Liver (tissue), 9 donors: ENCODE results near the gene IDE. TPM values are rescaled to one million over a fixed set of nuclear protein-coding genes. Genes with fewer than 3 reads are reported as not detected.

Experiments used
- DNase-seq: peaks from one replicate; pipeline ENCODE4 v3.0.0-alpha.2; 2017; ENCODE audit warnings: low spot score
- H3K27ac ChIP-seq, 2 donors: one replicate each; pipeline ENCODE4 v1.7.0; 2013; ENCODE audit warnings: inconsistent platforms in 2 of 2, low read length in 2 of 2, control low read depth in 1 of 2, low read depth in 1 of 2, mild to moderate bottlenecking in 1 of 2
- H3K27me3 ChIP-seq, 4 donors: one replicate each; pipeline versions ENCODE4 v1.6.1 to v1.7.0; 2013; ENCODE audit warnings: low read length in 3 of 4, inconsistent platforms in 1 of 4, mild to moderate bottlenecking in 1 of 4, moderate library complexity in 1 of 4; ENCODE audit not compliant: control insufficient read depth in 4 of 4, insufficient read depth in 4 of 4
- H3K36me3 ChIP-seq, 4 donors: one replicate each; pipeline versions ENCODE4 v1.6.1 to v1.7.0; 2013; ENCODE audit warnings: low read length in 3 of 4, mild to moderate bottlenecking in 3 of 4, low read depth in 1 of 4, moderate library complexity in 1 of 4; ENCODE audit not compliant: control insufficient read depth in 4 of 4, insufficient read depth in 3 of 4
- H3K4me1 ChIP-seq, 4 donors: one replicate each; pipeline versions ENCODE4 v1.6.1 to v1.7.0; 2013; ENCODE audit warnings: low read length in 3 of 4, mild to moderate bottlenecking in 3 of 4, moderate library complexity in 1 of 4; ENCODE audit not compliant: control insufficient read depth in 4 of 4, insufficient read depth in 4 of 4
- H3K4me3 ChIP-seq, 3 donors: one replicate each; pipeline versions ENCODE4 v1.6.1 to v1.7.0; 2013; ENCODE audit warnings: low read length in 3 of 3, control low read depth in 1 of 3, low read depth in 1 of 3, mild to moderate bottlenecking in 1 of 3
- H3K9ac ChIP-seq, 2 donors: one replicate each; pipeline ENCODE4 v1.7.0; 2013; ENCODE audit warnings: low read length in 2 of 2, mild to moderate bottlenecking in 2 of 2, moderate library complexity in 2 of 2, control low read depth in 1 of 2, low read depth in 1 of 2
- H3K9me3 ChIP-seq, 4 donors: one replicate each; pipeline versions ENCODE4 v1.6.1 to v1.7.0; 2013; ENCODE audit warnings: low read length in 3 of 4; ENCODE audit not compliant: control insufficient read depth in 4 of 4
- FOXA1 ChIP-seq: IDR thresholded peaks from 2 replicates; pipeline ENCODE4 v1.6.1; 2016; ENCODE audit warnings: antibody characterized with exemption
- GABPA ChIP-seq, 2 donors: IDR thresholded peaks in 1 of 2; conservative IDR thresholded peaks in 1 of 2; 2 replicates each; pipeline ENCODE4 v1.6.1; 2016; ENCODE audit warnings: antibody characterized with exemption in 2 of 2, mild to moderate bottlenecking in 1 of 2, moderate library complexity in 1 of 2
- HNF4A ChIP-seq, 2 donors: conservative IDR thresholded peaks; 2 replicates each; pipeline ENCODE4 v1.6.1; 2016; ENCODE audit warnings: antibody characterized with exemption in 2 of 2, mild to moderate bottlenecking in 2 of 2
- HNF4G ChIP-seq: IDR thresholded peaks from 2 replicates; pipeline ENCODE4 v1.6.1; 2016; ENCODE audit warnings: antibody characterized with exemption
- JUND ChIP-seq, 2 donors: IDR thresholded peaks; 2 replicates each; pipeline ENCODE4 v1.6.1; 2016; ENCODE audit warnings: antibody characterized with exemption in 2 of 2
- RAD21 ChIP-seq, 2 donors: IDR thresholded peaks; 2 replicates each; pipeline ENCODE4 v1.6.1; 2016; ENCODE audit warnings: antibody characterized with exemption in 2 of 2, mild to moderate bottlenecking in 2 of 2
- SP1 ChIP-seq: IDR thresholded peaks from 2 replicates; pipeline ENCODE4 v1.6.1; 2018; ENCODE audit warnings: antibody characterized with exemption, mild to moderate bottlenecking
- YY1 ChIP-seq: IDR thresholded peaks from 2 replicates; pipeline ENCODE4 v1.6.1; 2016; ENCODE audit warnings: antibody characterized with exemption, mild to moderate bottlenecking
- WGBS: extraction: QIAGEN DNeasy Blood & Tissue Kit; methylation state at CpG from one replicate; pipeline ENCODE4 v1.1.7; 2013; 5-methylcytosine and 5-hydroxymethylcytosine counted together
- polyA plus RNA-seq, 2 donors: library from polyadenylated mRNA; stranded (reverse) in 1 of 2; unstranded in 1 of 2; fragments of 200-250 nt in 1 of 2; fragments of >200 nt in 1 of 2; fragmentation: Nextera tagmentation in 1 of 2; extraction: Ambion mirVana in 1 of 2; gene quantifications; one replicate each; pipeline versions ENCODE4 v1.2.1 to v1.2.3, GENCODE V29; 2013 to 2015
- total RNA-seq, 2 donors: library from RNA; depleted of rRNA; stranded (reverse); fragments of >200 nt; gene quantifications; one replicate each; pipeline ENCODE4 v1.2.3, GENCODE V29; 2014
- TF ChIP-seq, protein P1 (sequence below): fragments of 150-350 bp; IDR thresholded peaks from 2 replicates; pipeline ENCODE4 v1.5.1; 2017; ENCODE audit warnings: improper control_type of control experiment, low read depth, low read length; ENCODE audit not compliant: missing input control
- TF ChIP-seq, protein P2 (sequence below): IDR thresholded peaks from 2 replicates; pipeline ENCODE4 v1.6.1; 2016; ENCODE audit warnings: antibody characterized with exemption
- TF ChIP-seq, protein P3 (sequence below): IDR thresholded peaks from 2 replicates; pipeline ENCODE4 v1.6.1; 2016; ENCODE audit warnings: antibody characterized with exemption
- TF ChIP-seq, protein P4 (sequence below): IDR thresholded peaks from 2 replicates; pipeline ENCODE4 v1.6.1; 2016; ENCODE audit warnings: antibody characterized with exemption, mild to moderate bottlenecking
- donor health status: healthy.
- donor health status: healthy.
- donor health status: healthy.
- donor health status: healthy.
- donor health status: healthy.

IDE gene
- total and polyA plus RNA-seq, 4 donors: 9.4 to 31.3 (median 15.3) TPM

DNA sequence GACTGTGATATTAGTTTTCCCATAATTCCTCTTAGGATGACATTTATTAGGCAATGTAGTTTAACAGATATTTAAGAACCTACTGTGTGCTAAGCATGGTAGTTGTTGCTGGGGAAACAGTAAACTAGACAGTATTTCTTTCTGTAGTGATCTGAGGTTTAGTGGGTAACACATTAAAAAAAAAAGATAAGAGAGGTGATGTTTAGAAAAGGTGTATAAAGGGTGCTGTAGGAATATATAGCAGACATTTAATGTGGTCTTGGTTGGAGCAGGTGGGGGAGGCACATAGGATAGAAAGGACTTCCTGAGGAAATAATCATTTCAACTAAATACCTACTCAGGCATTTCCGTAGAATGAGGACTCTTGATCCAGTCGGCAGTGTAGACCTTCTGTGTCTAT, 30.9 kb upstream of the IDE start (continued):
- TF ChIP-seq, protein P1, sequence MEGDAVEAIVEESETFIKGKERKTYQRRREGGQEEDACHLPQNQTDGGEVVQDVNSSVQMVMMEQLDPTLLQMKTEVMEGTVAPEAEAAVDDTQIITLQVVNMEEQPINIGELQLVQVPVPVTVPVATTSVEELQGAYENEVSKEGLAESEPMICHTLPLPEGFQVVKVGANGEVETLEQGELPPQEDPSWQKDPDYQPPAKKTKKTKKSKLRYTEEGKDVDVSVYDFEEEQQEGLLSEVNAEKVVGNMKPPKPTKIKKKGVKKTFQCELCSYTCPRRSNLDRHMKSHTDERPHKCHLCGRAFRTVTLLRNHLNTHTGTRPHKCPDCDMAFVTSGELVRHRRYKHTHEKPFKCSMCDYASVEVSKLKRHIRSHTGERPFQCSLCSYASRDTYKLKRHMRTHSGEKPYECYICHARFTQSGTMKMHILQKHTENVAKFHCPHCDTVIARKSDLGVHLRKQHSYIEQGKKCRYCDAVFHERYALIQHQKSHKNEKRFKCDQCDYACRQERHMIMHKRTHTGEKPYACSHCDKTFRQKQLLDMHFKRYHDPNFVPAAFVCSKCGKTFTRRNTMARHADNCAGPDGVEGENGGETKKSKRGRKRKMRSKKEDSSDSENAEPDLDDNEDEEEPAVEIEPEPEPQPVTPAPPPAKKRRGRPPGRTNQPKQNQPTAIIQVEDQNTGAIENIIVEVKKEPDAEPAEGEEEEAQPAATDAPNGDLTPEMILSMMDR: no peak
- TF ChIP-seq YY1 (no peak), JUND (IDR thresholded peaks at IDR 0.05) (no peak), RAD21 (IDR thresholded peaks at IDR 0.05) (no peak), HNF4G (no peak)
- TF ChIP-seq, protein P2, sequence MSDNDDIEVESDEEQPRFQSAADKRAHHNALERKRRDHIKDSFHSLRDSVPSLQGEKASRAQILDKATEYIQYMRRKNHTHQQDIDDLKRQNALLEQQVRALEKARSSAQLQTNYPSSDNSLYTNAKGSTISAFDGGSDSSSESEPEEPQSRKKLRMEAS: no peak

DNA sequence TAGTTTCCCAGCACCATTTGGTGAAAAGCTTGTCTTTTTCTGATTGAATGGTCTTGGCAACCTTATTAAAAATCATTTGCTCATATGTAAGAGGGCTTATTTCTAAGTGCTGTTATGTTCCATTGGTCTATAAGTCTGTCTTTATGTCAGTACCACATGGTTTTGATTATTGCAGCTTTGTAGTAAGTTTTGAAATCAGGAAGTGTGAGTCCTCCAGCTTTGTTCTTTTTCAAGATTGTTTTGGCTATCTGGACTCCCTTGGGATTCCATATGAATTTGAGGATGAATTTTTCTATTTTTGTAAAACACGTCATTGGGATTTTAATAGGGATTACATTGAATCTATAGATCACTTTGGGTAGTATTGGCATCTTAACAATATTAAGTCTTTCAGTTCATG, 24.4 kb upstream of the IDE start:
- no peak for DNase-seq
- no peak overlapping the region for H3K9ac ChIP-seq
- H3K27me3 ChIP-seq: no peaks in the 10 kb centered on the region
- no peak for TF ChIP-seq FOXA1
- TF ChIP-seq, protein P1: no peak
- TF ChIP-seq SP1: no peak
- no peak for TF ChIP-seq HNF4G
- TF ChIP-seq HNF4A (conservative IDR thresholded peaks at IDR 0.05): no peak
- TF ChIP-seq, protein P2: no peak
- TF ChIP-seq, protein P3, sequence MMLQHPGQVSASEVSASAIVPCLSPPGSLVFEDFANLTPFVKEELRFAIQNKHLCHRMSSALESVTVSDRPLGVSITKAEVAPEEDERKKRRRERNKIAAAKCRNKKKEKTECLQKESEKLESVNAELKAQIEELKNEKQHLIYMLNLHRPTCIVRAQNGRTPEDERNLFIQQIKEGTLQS: no peak
- TF ChIP-seq, protein P4, sequence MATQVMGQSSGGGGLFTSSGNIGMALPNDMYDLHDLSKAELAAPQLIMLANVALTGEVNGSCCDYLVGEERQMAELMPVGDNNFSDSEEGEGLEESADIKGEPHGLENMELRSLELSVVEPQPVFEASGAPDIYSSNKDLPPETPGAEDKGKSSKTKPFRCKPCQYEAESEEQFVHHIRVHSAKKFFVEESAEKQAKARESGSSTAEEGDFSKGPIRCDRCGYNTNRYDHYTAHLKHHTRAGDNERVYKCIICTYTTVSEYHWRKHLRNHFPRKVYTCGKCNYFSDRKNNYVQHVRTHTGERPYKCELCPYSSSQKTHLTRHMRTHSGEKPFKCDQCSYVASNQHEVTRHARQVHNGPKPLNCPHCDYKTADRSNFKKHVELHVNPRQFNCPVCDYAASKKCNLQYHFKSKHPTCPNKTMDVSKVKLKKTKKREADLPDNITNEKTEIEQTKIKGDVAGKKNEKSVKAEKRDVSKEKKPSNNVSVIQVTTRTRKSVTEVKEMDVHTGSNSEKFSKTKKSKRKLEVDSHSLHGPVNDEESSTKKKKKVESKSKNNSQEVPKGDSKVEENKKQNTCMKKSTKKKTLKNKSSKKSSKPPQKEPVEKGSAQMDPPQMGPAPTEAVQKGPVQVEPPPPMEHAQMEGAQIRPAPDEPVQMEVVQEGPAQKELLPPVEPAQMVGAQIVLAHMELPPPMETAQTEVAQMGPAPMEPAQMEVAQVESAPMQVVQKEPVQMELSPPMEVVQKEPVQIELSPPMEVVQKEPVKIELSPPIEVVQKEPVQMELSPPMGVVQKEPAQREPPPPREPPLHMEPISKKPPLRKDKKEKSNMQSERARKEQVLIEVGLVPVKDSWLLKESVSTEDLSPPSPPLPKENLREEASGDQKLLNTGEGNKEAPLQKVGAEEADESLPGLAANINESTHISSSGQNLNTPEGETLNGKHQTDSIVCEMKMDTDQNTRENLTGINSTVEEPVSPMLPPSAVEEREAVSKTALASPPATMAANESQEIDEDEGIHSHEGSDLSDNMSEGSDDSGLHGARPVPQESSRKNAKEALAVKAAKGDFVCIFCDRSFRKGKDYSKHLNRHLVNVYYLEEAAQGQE: no peak
- no peak for TF ChIP-seq GABPA (IDR thresholded peaks at IDR 0.05 in 1 of 2, conservative IDR thresholded peaks at IDR 0.05 in 1 of 2)
- no peak overlapping the region for H3K27ac ChIP-seq
- 98% methylated on average over 1 of the region's 1 CpG for WGBS
- H3K4me1 ChIP-seq: peaks cover 0 to 4% (median 3%) of the 10 kb centered on the region in 4 donors
- H3K9me3 ChIP-seq: no peaks in the 10 kb centered on the region
- no peak overlapping the region for H3K4me3 ChIP-seq
- no peaks in the 10 kb centered on the region for H3K36me3 ChIP-seq
